ENCODE measurements around the gene C1orf116. TPM values are rescaled to one million over a fixed set of nuclear protein-coding genes. Genes with fewer than 3 reads are reported as not detected.
"Not testable (repeated sequence)": the region's sequence is repeated elsewhere in the genome, so short reads cannot be mapped to it uniquely, and the experiment has no call there.

C1orf116 gene
- total RNA-seq, 1 donor from 2014 or later = not detected

DNA sequence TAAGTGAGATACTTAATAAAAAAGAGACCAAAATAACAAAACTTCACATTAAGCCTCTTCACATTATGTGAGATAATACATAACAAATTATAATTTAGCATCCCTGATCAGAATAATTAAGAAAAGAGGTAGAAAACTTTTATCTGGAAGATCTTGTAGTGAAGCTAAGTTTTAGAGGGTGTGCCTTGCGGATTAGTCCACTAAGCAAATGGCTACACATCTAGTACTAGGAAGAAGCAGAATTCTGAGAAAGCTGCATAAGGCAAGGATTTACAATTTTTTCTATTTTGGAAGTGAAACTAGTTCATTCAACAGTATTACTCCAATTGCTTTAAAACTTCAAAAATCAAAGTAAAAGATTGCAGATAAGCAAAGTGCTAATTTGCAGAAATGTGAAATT is 14.9 kb upstream of the C1orf116 start:
- Mint-ChIP-seq H3K4me3 (ENCODE audit: unreplicated experiment) (no peak overlapping the region), H3K4me1 (ENCODE audit: unreplicated experiment) (peaks cover 41% of the 10 kb centered on the region), H3K27me3 (ENCODE audit: unreplicated experiment) (no peaks in the 10 kb centered on the region), H3K27ac (ENCODE audit: unreplicated experiment) (no peak overlapping the region), H3K9me3 (ENCODE audit: unreplicated experiment) (peaks cover 5% of the 10 kb centered on the region), H3K36me3 (ENCODE audit: unreplicated experiment) (peaks cover 30% of the 10 kb centered on the region)
- no peak for TF ChIP-seq CTCF (IDR thresholded peaks at IDR 0.05)
- DNase-seq (ENCODE audit: extremely low spot score, unreplicated experiment) = no peak

- H3K4me1 Mint-ChIP-seq (ENCODE audit: unreplicated experiment) = peaks cover 27% of the 10 kb centered on the region
- H3K4me3 Mint-ChIP-seq (ENCODE audit: unreplicated experiment) = no peak overlapping the region
- H3K27ac Mint-ChIP-seq (ENCODE audit: unreplicated experiment) = no peak overlapping the region
- no peak for TF ChIP-seq CTCF (IDR thresholded peaks at IDR 0.05)
- H3K36me3 Mint-ChIP-seq (ENCODE audit: unreplicated experiment) = peaks cover 30% of the 10 kb centered on the region
- DNase-seq (ENCODE audit: extremely low spot score, unreplicated experiment) = no peak
- H3K9me3 Mint-ChIP-seq (ENCODE audit: unreplicated experiment) = peaks cover 5% of the 10 kb centered on the region
- no peaks in the 10 kb centered on the region for H3K27me3 Mint-ChIP-seq (ENCODE audit: unreplicated experiment)
Observed at GRCh38 chr1:207045453-207045852, 12.9 kb upstream of the C1orf116 start.

GRCh38 chr1:207041397-207041796 is 8.8 kb upstream of the C1orf116 start:
- DNase-seq (ENCODE audit: extremely low spot score, unreplicated experiment); H3K27me3 Mint-ChIP-seq (ENCODE audit: unreplicated experiment); H3K4me3 Mint-ChIP-seq (ENCODE audit: unreplicated experiment); H3K4me1 Mint-ChIP-seq (ENCODE audit: unreplicated experiment); H3K9me3 Mint-ChIP-seq (ENCODE audit: unreplicated experiment); H3K27ac Mint-ChIP-seq (ENCODE audit: unreplicated experiment): not testable (repeated sequence)
- H3K36me3 Mint-ChIP-seq (ENCODE audit: unreplicated experiment) = peaks cover 12% of the 10 kb centered on the region

DNA sequence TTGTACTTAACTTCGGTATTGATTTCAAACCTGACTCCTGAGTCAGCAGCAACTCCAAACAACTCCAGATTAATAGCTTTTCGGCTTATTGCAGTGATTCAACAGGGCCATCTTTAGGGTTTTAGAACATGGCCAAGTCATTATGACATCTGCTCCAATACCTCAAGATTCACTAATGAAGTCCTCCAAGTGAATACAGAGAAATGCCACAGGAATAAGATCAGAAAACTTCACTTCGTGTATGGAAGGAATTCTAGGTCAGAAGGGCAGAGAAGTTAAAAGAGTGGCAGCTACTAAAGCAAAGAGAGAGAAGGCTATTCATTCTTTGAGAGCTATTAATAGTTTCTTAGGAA is 7.6 kb upstream of the C1orf116 start:
- H3K4me1 Mint-ChIP-seq (ENCODE audit: unreplicated experiment) = peaks cover 5% of the 10 kb centered on the region
- no peak overlapping the region for H3K27ac Mint-ChIP-seq (ENCODE audit: unreplicated experiment)
- no peak for DNase-seq (ENCODE audit: extremely low spot score, unreplicated experiment)
- peaks cover 5% of the 10 kb centered on the region for H3K9me3 Mint-ChIP-seq (ENCODE audit: unreplicated experiment)
- TF ChIP-seq CTCF (IDR thresholded peaks at IDR 0.05) = no peak
- H3K4me3 Mint-ChIP-seq (ENCODE audit: unreplicated experiment) = no peak overlapping the region
- peaks cover 8% of the 10 kb centered on the region for H3K27me3 Mint-ChIP-seq (ENCODE audit: unreplicated experiment)
- peaks cover 7% of the 10 kb centered on the region for H3K36me3 Mint-ChIP-seq (ENCODE audit: unreplicated experiment)

GRCh38 chr1:207039380-207040180 is 7.0 kb upstream of the C1orf116 start:
- Mint-ChIP-seq H3K9me3 (ENCODE audit: unreplicated experiment) (peaks cover 5% of the 10 kb centered on the region), H3K27ac (ENCODE audit: unreplicated experiment) (no peak overlapping the region), H3K4me3 (ENCODE audit: unreplicated experiment) (no peak overlapping the region), H3K36me3 (ENCODE audit: unreplicated experiment) (peaks cover 5% of the 10 kb centered on the region), H3K27me3 (ENCODE audit: unreplicated experiment) (peaks cover 13% of the 10 kb centered on the region), H3K4me1 (ENCODE audit: unreplicated experiment) (peaks cover 5% of the 10 kb centered on the region)
- DNase-seq (ENCODE audit: extremely low spot score, unreplicated experiment) = no peak
- TF ChIP-seq CTCF (IDR thresholded peaks at IDR 0.05) = no peak
